ENCODE results near the gene ESR1.

DNA sequence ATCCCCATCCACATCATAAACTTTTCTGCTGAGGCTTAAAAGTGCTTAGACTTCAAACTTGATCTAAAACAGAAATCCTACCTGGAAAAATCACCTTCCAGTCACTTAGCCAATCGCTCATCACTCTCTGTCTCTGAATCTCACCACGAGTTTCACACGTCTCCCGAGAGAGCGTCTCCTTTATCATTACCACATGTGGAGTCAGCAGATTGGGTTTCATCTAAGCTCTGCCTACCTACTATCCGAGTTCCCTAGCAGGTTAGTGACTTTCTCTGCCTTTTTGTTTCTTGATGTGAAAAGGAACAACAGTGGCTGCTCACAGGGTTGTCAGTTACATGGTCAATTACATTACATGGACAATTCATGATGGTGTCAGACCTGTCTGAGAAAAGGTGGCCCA, 286.2 kb downstream of the ESR1 start:
- TF ChIP-seq, protein P1, sequence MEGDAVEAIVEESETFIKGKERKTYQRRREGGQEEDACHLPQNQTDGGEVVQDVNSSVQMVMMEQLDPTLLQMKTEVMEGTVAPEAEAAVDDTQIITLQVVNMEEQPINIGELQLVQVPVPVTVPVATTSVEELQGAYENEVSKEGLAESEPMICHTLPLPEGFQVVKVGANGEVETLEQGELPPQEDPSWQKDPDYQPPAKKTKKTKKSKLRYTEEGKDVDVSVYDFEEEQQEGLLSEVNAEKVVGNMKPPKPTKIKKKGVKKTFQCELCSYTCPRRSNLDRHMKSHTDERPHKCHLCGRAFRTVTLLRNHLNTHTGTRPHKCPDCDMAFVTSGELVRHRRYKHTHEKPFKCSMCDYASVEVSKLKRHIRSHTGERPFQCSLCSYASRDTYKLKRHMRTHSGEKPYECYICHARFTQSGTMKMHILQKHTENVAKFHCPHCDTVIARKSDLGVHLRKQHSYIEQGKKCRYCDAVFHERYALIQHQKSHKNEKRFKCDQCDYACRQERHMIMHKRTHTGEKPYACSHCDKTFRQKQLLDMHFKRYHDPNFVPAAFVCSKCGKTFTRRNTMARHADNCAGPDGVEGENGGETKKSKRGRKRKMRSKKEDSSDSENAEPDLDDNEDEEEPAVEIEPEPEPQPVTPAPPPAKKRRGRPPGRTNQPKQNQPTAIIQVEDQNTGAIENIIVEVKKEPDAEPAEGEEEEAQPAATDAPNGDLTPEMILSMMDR (IDR thresholded peaks at IDR 0.05; ENCODE audit: low read depth, low read length, missing input control): no peak
- no peak for TF ChIP-seq GABPA (IDR thresholded peaks at IDR 0.05 in 1 of 2, conservative IDR thresholded peaks at IDR 0.05 in 1 of 2)
- no peak for TF ChIP-seq ATF3 (IDR thresholded peaks at IDR 0.05)
- TF ChIP-seq REST (IDR thresholded peaks at IDR 0.05): no peak
- TF ChIP-seq TAF1 (conservative IDR thresholded peaks at IDR 0.05): no peak
- TF ChIP-seq MAX (IDR thresholded peaks at IDR 0.05): no peak
- no peak for TF ChIP-seq RXRA (IDR thresholded peaks at IDR 0.05)
- TF ChIP-seq YY1 (IDR thresholded peaks at IDR 0.05): no peak
- no peak for TF ChIP-seq EGR1 (IDR thresholded peaks at IDR 0.05; ENCODE audit: low read depth in 2 of 2)
- no peak for TF ChIP-seq FOXA1 (IDR thresholded peaks at IDR 0.05)
